Measurements from ENCODE around the gene SLPI.

DNA sequence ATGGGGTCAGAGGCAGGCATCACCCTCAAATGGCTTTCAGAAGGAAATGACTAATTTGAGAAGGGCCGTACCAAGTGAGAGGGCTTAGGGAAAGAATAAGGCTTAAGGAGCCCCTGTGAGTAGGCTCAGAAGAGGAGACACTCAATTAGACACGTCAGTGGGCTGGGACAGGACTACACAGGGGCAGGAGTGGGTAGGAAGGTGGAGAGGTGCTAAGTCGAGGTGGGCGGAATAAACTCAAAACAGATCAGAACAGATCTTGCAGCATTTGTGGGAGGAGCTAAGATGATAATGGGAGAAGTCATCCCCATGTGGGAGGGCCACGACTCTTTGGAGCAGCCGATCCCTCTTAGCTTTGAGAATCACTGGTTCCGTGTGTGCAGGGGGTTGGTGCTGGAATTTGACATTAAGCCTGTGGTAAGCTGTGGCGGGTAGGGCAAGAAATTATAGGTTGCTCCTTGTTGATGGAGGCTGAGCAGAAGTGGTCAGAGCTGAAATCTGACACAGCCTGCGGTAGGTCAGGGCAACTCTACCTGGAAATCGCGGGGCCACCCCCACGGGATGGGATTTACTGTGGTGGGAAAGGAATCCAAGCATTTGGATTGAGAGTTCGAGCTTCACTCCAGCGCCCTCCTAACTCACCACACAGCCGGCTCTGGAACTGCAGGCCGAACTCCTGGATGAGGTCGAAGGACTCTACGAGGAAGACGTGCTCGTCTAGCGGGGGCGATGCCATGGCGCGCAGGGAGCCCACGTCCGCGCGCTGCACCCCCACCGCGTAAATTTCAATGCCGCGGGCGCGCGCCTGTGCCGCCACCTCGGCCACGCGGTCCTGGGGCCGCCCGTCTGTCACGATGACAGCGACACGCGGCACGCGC, 49.5 kb upstream of the SLPI start:
- TF ChIP-seq ZNF331 (CRISPR knock-in tag; IDR thresholded peaks at IDR 0.05; ENCODE audit: low read depth), result no peak
- TF ChIP-seq, protein P1, sequence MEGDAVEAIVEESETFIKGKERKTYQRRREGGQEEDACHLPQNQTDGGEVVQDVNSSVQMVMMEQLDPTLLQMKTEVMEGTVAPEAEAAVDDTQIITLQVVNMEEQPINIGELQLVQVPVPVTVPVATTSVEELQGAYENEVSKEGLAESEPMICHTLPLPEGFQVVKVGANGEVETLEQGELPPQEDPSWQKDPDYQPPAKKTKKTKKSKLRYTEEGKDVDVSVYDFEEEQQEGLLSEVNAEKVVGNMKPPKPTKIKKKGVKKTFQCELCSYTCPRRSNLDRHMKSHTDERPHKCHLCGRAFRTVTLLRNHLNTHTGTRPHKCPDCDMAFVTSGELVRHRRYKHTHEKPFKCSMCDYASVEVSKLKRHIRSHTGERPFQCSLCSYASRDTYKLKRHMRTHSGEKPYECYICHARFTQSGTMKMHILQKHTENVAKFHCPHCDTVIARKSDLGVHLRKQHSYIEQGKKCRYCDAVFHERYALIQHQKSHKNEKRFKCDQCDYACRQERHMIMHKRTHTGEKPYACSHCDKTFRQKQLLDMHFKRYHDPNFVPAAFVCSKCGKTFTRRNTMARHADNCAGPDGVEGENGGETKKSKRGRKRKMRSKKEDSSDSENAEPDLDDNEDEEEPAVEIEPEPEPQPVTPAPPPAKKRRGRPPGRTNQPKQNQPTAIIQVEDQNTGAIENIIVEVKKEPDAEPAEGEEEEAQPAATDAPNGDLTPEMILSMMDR (conservative IDR thresholded peaks at IDR 0.05; ENCODE audit: low read depth in 2 of 2), result no peak
- no peak for TF ChIP-seq STAT1 (IDR thresholded peaks at IDR 0.05; ENCODE audit: unreplicated experiment)

Data from GM23338 (cell line).